A673 (cell line): ENCODE data around the gene DNAH10. TPM values are rescaled to one million over a fixed set of nuclear protein-coding genes. Genes with fewer than 3 reads are reported as not detected.

ENCODE experiments used
- BruUV-seq: library from RNA; stranded (reverse); fragments of 400-500 nt; replicated peaks from 2 replicates; lab custom pipeline; 2021; lab: Mats Ljungman, UMichigan
- CTCF ChIA-PET: fragments of 300-600 bp; sonication (Branson Sonifier 250); formaldehyde crosslinking; loops from one replicate; lab custom pipeline; 2022; ENCODE audit warnings: antibody characterized with exemption; lab: Charles Lee
- POLR2A ChIA-PET: fragments of 300-600 bp; sonication (Branson Sonifier 250); formaldehyde crosslinking; loops from one replicate; lab custom pipeline; 2022; ENCODE audit warnings: antibody characterized with exemption; ENCODE audit not compliant: low non-redundant PET; lab: Charles Lee
- DNase-seq: peaks from one replicate; pipeline ENCODE4 v3.0.0-alpha.2; 2015; ENCODE audit warnings: low spot score
- H3K27ac ChIP-seq: fragments of 200-600 bp; sonication (generic); 2 replicates; pipeline ENCODE4 v1.5.1; 2016; ENCODE audit warnings: mixed run types, low read depth, mild to moderate bottlenecking, mixed read lengths, antibody characterized with exemption, low read length; ENCODE audit not compliant: poor library complexity, severe bottlenecking
- H3K27me3 ChIP-seq: fragments of 200-600 bp; sonication (generic); replicated peaks from 2 replicates; pipeline ENCODE4 v1.6.1; 2017; ENCODE audit warnings: mixed run types, low read depth, mild to moderate bottlenecking, mixed read lengths, antibody characterized with exemption, low read length; ENCODE audit not compliant: insufficient read depth, poor library complexity
- H3K36me3 ChIP-seq: fragments of 200-600 bp; sonication (generic); 2 replicates; pipeline ENCODE4 v1.6.1; 2016; ENCODE audit warnings: mixed run types, mild to moderate bottlenecking, mixed read lengths, antibody characterized with exemption, low read length; ENCODE audit not compliant: insufficient read depth, poor library complexity, severe bottlenecking
- H3K4me1 ChIP-seq: fragments of 200-600 bp; sonication (generic); 2 replicates; pipeline ENCODE4 v1.6.1; 2017; ENCODE audit warnings: mixed run types, mild to moderate bottlenecking, mixed read lengths, antibody characterized with exemption, low read length; ENCODE audit not compliant: insufficient read depth, poor library complexity, severe bottlenecking
- H3K4me3 ChIP-seq: fragments of 200-600 bp; sonication (generic); 2 replicates; pipeline ENCODE4 v1.5.1; 2016; ENCODE audit warnings: low read depth, mixed run types, mild to moderate bottlenecking, mixed read lengths, low read length; ENCODE audit not compliant: poor library complexity, severe bottlenecking
- H3K9me3 ChIP-seq: fragments of 200-600 bp; sonication (generic); 2 replicates; pipeline ENCODE4 v1.6.1; 2016; ENCODE audit warnings: mixed run types, low read depth, mild to moderate bottlenecking, mixed read lengths, antibody characterized with exemption, low read length; ENCODE audit not compliant: poor library complexity, severe bottlenecking
- EZH2 ChIP-seq: fragments of 200-600 bp; sonication (generic); IDR thresholded peaks from 2 replicates; pipeline ENCODE4 v1.6.1; 2017; ENCODE audit warnings: borderline replicate concordance, low read depth, mild to moderate bottlenecking, mixed read lengths, antibody characterized with exemption, low read length; ENCODE audit not compliant: poor library complexity, severe bottlenecking
- intact Hi-C: fragments of 100-400 bp; cut with micrococcal nuclease; formaldehyde crosslinking; loops from one replicate; pipeline ENCODE4 v1.10.0; 2022; ENCODE audit not compliant: unreplicated experiment
- total RNA-seq: library from RNA; stranded (reverse); gene quantifications from 2 replicates; pipeline ENCODE4 v1.2.3, GENCODE V29; 2021
- TF ChIP-seq, protein P1 (sequence below): fragments of 300-800, 200-600 bp; sonication (generic); conservative IDR thresholded peaks from 2 replicates; pipeline ENCODE4 v1.5.1; 2017; ENCODE audit warnings: low read depth, mild to moderate bottlenecking, antibody characterized with exemption, low read length, moderate library complexity, mixed read lengths

The DNAH10 gene
- total RNA-seq, 1 experiment from 2014 or later, result 1.1 TPM

DNA sequence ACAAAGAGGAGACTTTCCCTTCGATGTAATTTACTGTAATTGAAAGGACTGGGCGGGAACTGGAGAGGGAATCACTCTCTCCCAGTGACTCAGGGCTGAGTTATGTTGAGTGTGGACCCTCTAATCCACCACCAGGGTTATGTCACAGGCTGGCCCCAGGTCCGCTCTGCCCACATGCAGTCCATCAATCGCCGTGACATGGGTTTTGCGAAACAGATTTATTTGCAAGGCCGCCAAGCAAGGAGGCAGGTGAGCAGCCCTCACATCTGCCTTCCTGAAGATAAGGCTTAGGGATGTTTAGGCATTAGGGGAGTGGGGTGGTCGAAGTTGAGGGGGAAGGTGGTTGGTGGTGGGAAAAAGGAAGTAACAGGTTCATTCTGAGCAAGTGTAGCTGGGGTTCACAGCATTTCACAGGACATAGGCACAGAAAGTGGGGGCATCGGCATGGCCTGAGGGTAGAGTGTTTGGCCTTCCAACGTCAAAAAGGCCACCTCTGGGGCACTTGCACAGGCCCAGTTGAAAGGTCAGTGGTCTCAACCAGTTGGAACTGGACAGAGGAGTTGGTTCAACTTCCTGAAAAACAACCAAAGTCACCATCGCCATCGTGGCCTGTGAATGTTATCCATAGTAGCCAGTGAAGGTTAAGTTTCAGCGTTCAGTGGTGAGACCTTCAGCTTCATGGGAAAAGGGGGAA is 66.9 kb downstream of the DNAH10 start:
- BruUV-seq, result no TSS peak
- intact Hi-C loops, result no loop called here
- TF ChIP-seq, protein P1, sequence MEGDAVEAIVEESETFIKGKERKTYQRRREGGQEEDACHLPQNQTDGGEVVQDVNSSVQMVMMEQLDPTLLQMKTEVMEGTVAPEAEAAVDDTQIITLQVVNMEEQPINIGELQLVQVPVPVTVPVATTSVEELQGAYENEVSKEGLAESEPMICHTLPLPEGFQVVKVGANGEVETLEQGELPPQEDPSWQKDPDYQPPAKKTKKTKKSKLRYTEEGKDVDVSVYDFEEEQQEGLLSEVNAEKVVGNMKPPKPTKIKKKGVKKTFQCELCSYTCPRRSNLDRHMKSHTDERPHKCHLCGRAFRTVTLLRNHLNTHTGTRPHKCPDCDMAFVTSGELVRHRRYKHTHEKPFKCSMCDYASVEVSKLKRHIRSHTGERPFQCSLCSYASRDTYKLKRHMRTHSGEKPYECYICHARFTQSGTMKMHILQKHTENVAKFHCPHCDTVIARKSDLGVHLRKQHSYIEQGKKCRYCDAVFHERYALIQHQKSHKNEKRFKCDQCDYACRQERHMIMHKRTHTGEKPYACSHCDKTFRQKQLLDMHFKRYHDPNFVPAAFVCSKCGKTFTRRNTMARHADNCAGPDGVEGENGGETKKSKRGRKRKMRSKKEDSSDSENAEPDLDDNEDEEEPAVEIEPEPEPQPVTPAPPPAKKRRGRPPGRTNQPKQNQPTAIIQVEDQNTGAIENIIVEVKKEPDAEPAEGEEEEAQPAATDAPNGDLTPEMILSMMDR, result no peak
- no peak for TF ChIP-seq EZH2
- Histone ChIP-seq H3K27ac (no peak overlapping the region), H3K9me3 (peaks cover 7% of the 10 kb centered on the region), H3K36me3 (no peaks in the 10 kb centered on the region), H3K27me3 (no peaks in the 10 kb centered on the region), H3K4me1 (no peaks in the 10 kb centered on the region), H3K4me3 (no peak overlapping the region)
- ChIA-PET POLR2A (no interaction called here), CTCF (interaction anchor here (0.8 kb wide), 1 partner anchor 204 kb away, joined by 4 read pairs; no protein-coding TSS in a partner anchor)
- DNase-seq, result no peak

DNA sequence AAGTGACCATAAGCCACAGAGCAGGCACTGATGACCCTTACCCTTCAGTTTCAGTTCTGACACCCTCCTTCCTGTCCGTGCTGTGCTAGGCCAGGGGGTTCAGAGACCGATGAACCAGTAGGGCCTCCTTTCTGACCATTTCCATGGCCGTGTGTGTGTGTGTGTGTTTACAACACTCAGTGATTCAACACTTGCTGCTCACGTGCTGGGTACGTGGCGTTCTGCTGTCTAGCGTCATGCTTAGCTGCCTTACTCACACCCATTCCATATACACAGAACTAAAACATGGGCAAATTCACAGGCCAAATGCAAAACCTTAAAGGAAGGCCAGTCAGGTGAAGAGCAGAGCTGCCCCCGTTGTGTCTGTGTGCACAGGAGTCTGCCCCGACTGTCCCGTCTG is 67.5 kb downstream of the DNAH10 start:
- H3K4me1 ChIP-seq, result no peaks in the 10 kb centered on the region
- no peak overlapping the region for H3K27ac ChIP-seq
- no peaks in the 10 kb centered on the region for H3K27me3 ChIP-seq
- intact Hi-C loops, result no loop called here
- no peak for DNase-seq
- POLR2A ChIA-PET, result no interaction called here
- no peak for TF ChIP-seq EZH2
- TF ChIP-seq, protein P1, result no peak
- H3K36me3 ChIP-seq, result no peaks in the 10 kb centered on the region
- H3K4me3 ChIP-seq, result no peak overlapping the region
- BruUV-seq, result no TSS peak
- CTCF ChIA-PET, result no interaction called here
- H3K9me3 ChIP-seq, result peaks cover 7% of the 10 kb centered on the region

- CTCF ChIA-PET, result no interaction called here
- TF ChIP-seq, protein P1, result no peak
- TF ChIP-seq EZH2, result no peak
- no TSS peak for BruUV-seq
- Histone ChIP-seq H3K36me3 (no peaks in the 10 kb centered on the region), H3K9me3 (peaks cover 7% of the 10 kb centered on the region), H3K4me3 (no peak overlapping the region), H3K4me1 (no peaks in the 10 kb centered on the region), H3K27ac (no peak overlapping the region), H3K27me3 (no peaks in the 10 kb centered on the region)
- POLR2A ChIA-PET, result no interaction called here
- no peak for DNase-seq
- intact Hi-C loops, result no loop called here
These were observed 68.6 kb downstream of the DNAH10 start for GRCh38 chr12:123830675-123831074.
